Mesendoderm (in vitro differentiated cells): ENCODE measurements around the gene MDN1.
A peak's percentile ranks its signal among the peaks of the same experiment; 100 is the strongest.

Source experiments
- DNase-seq: peaks from one replicate; pipeline ENCODE4 v3.0.0; 2013
- H2AK5ac ChIP-seq: 2 replicates; pipeline ENCODE4 v1.6.1; 2013; ENCODE audit warnings: low read length, inconsistent platforms
- H2BK120ac ChIP-seq: 2 replicates; pipeline ENCODE4 v1.6.1; 2013; ENCODE audit warnings: low read depth, mild to moderate bottlenecking, low read length, moderate library complexity, mixed read lengths
- H2BK15ac ChIP-seq: replicated peaks from 2 replicates; pipeline ENCODE4 v1.6.1; 2013; ENCODE audit warnings: low read depth, mild to moderate bottlenecking, moderate library complexity
- H2BK5ac ChIP-seq: 2 replicates; pipeline ENCODE4 v1.6.1; 2013; ENCODE audit warnings: low read length, inconsistent platforms
- H3K18ac ChIP-seq: 2 replicates; pipeline ENCODE4 v1.6.1; 2013; ENCODE audit warnings: mild to moderate bottlenecking, low read length, mixed read lengths
- H3K23ac ChIP-seq: one replicate; pipeline ENCODE4 v1.6.1; 2013; ENCODE audit warnings: low read length
- H3K27ac ChIP-seq: 2 replicates; pipeline ENCODE4 v1.5.1; 2013; ENCODE audit warnings: low read depth, mild to moderate bottlenecking, inconsistent platforms, low read length, moderate library complexity
- H3K27me3 ChIP-seq: 2 replicates; pipeline ENCODE4 v1.6.1; 2013; ENCODE audit warnings: low read length, control low read depth, mild to moderate bottlenecking, inconsistent platforms; ENCODE audit not compliant: insufficient read depth, poor library complexity
- H3K36me3 ChIP-seq: 2 replicates; pipeline ENCODE4 v1.6.1; 2013; ENCODE audit warnings: low read length, inconsistent platforms; ENCODE audit not compliant: control insufficient read depth, insufficient read depth
- H3K4ac ChIP-seq: one replicate; pipeline ENCODE4 v1.6.1; 2013; ENCODE audit warnings: low read depth, mild to moderate bottlenecking, low read length, moderate library complexity
- H3K4me1 ChIP-seq: 2 replicates; pipeline ENCODE4 v1.6.1; 2013; ENCODE audit warnings: low read depth, low read length, inconsistent platforms; ENCODE audit not compliant: control insufficient read depth
- H3K4me2 ChIP-seq: 2 replicates; pipeline ENCODE4 v1.6.1; 2013; ENCODE audit warnings: low read length
- H3K4me3 ChIP-seq: 2 replicates; pipeline ENCODE4 v1.5.1; 2013; ENCODE audit warnings: mild to moderate bottlenecking, low read length
- H3K56ac ChIP-seq: one replicate; pipeline ENCODE4 v1.6.1; 2013; ENCODE audit warnings: low read length
- H3K79me1 ChIP-seq: 2 replicates; pipeline ENCODE4 v1.6.1; 2013; ENCODE audit warnings: low read length, inconsistent platforms
- H3K79me2 ChIP-seq: 2 replicates; pipeline ENCODE4 v1.6.1; 2013; ENCODE audit warnings: mild to moderate bottlenecking, low read length; ENCODE audit not compliant: control insufficient read depth, insufficient read depth
- H3K9ac ChIP-seq: 2 replicates; pipeline ENCODE4 v1.6.1; 2013; ENCODE audit warnings: low read length, inconsistent platforms
- H4K5ac ChIP-seq: one replicate; pipeline ENCODE4 v1.6.1; 2013; ENCODE audit warnings: low read length
- H4K8ac ChIP-seq: one replicate; pipeline ENCODE4 v1.6.1; 2013; ENCODE audit warnings: low read depth, mild to moderate bottlenecking, control low read depth, low read length, moderate library complexity
- WGBS: extraction: QIAGEN DNeasy Blood & Tissue Kit; methylation state at CpG from one replicate; pipeline ENCODE4 v1.1.7; 2013; ENCODE audit warnings: low lambda C conversion rate, missing lambda C conversion rate; ENCODE audit not compliant: insufficient coverage; ENCODE audit errors: extremely low coverage; 5-methylcytosine and 5-hydroxymethylcytosine counted together

Gene MDN1

GRCh38 chr6:89750338-89750737 lies 69.3 kb downstream of the MDN1 start:
- Histone ChIP-seq H3K4me2 (no peak overlapping the region), H3K9ac (no peak overlapping the region), H3K4me1 (no peaks in the 10 kb centered on the region), H3K56ac (no peak overlapping the region), H2BK5ac (no peak overlapping the region), H3K27me3 (no peaks in the 10 kb centered on the region), H3K79me1 (no peaks in the 10 kb centered on the region), H3K4ac (no peak overlapping the region), H2AK5ac (no peak overlapping the region), H4K5ac (no peak overlapping the region), H4K8ac (no peak overlapping the region), H3K23ac (no peak overlapping the region), H3K27ac (no peak overlapping the region), H3K36me3 (peaks cover 18% of the 10 kb centered on the region), H3K4me3 (no peak overlapping the region), H3K79me2 (no peaks in the 10 kb centered on the region), H2BK120ac (no peak overlapping the region), H3K18ac (no peak overlapping the region), H2BK15ac (no peak overlapping the region)
- WGBS = no CpG with 5 or more reads among the region's 5 CpGs
- DNase-seq = no peak

DNA sequence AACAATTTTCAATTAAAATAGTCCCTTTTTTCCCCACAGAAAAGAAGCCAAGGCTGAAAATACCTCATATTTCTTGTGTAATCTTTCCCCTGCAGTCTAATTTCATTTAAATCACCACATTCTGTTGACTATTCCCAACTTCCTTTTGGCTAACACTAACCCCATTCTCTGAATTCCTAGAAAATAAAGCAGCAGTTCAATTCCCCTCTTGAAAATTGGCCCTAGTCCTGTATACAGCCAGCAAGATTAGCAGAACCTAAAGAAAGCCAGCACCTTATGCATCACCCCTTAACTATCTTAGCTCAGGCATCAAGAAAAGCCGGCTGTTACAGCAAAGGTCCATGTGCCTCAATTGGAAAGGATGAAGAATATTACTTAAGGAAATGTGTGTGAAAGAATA lies 69.7 kb downstream of the MDN1 start:
- H3K18ac ChIP-seq = no peak overlapping the region
- no CpG with 5 or more reads among the region's 1 CpG for WGBS
- H2BK5ac ChIP-seq = no peak overlapping the region
- no peak overlapping the region for H3K56ac ChIP-seq
- H3K4me3 ChIP-seq = no peak overlapping the region
- no peak overlapping the region for H3K4ac ChIP-seq
- no peak overlapping the region for H3K23ac ChIP-seq
- H2AK5ac ChIP-seq = no peak overlapping the region
- H3K79me1 ChIP-seq = no peaks in the 10 kb centered on the region
- no peaks in the 10 kb centered on the region for H3K79me2 ChIP-seq
- H4K8ac ChIP-seq = no peak overlapping the region
- H3K27ac ChIP-seq = no peak overlapping the region
- peaks cover 18% of the 10 kb centered on the region for H3K36me3 ChIP-seq
- H2BK15ac ChIP-seq = no peak overlapping the region
- no peak overlapping the region for H3K9ac ChIP-seq
- no peak for DNase-seq
- H3K27me3 ChIP-seq = no peaks in the 10 kb centered on the region
- H3K4me1 ChIP-seq = no peaks in the 10 kb centered on the region
- no peak overlapping the region for H4K5ac ChIP-seq
- H2BK120ac ChIP-seq = no peak overlapping the region
- no peak overlapping the region for H3K4me2 ChIP-seq

DNA sequence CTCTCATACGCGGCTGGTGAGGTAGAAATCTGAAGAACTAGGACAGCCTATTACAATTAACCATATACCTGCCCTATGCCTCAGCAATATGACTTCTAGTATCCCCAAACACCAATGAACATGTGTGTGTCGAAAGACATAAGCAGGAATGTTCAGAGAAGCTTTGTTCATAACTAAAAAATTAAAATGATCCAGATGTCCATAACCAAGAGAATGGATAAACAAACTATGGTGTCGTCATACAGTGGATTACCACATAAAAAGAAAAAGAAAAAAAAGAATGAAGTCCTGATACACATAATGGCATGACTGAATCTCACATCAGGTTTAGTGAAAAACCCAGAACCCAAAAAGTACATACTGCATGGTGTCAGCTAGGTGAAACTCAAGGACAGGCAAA lies 73.9 kb downstream of the MDN1 start:
- Histone ChIP-seq H3K79me1 (no peaks in the 10 kb centered on the region), H3K27me3 (no peaks in the 10 kb centered on the region), H3K4me1 (no peaks in the 10 kb centered on the region), H3K4ac (no peak overlapping the region), H3K23ac (no peak overlapping the region), H4K8ac (no peak overlapping the region), H2BK120ac (no peak overlapping the region), H3K4me2 (no peak overlapping the region), H2BK15ac (no peak overlapping the region), H2BK5ac (no peak overlapping the region), H3K4me3 (no peak overlapping the region), H2AK5ac (no peak overlapping the region), H3K9ac (no peak overlapping the region), H3K18ac (no peak overlapping the region), H4K5ac (no peak overlapping the region), H3K27ac (no peak overlapping the region), H3K36me3 (peaks cover 21% of the 10 kb centered on the region), H3K56ac (no peak overlapping the region), H3K79me2 (no peaks in the 10 kb centered on the region)
- no CpG with 5 or more reads among the region's 4 CpGs for WGBS
- no peak for DNase-seq

- WGBS = no CpG with 5 or more reads among the region's 5 CpGs
- Histone ChIP-seq H3K36me3 (peaks cover 19% of the 10 kb centered on the region), H4K5ac (no peak overlapping the region), H2AK5ac (no peak overlapping the region), H3K9ac (no peak overlapping the region), H3K56ac (no peak overlapping the region), H2BK5ac (no peak overlapping the region), H3K79me1 (no peaks in the 10 kb centered on the region), H3K23ac (no peak overlapping the region), H4K8ac (no peak overlapping the region), H2BK15ac (no peak overlapping the region), H3K4me2 (no peak overlapping the region), H3K27ac (no peak overlapping the region), H3K79me2 (no peaks in the 10 kb centered on the region), H3K4ac (no peak overlapping the region), H3K27me3 (no peaks in the 10 kb centered on the region), H3K4me1 (no peaks in the 10 kb centered on the region), H2BK120ac (no peak overlapping the region), H3K18ac (no peak overlapping the region), H3K4me3 (no peak overlapping the region)
- no peak for DNase-seq
These were observed 74.5 kb downstream of the MDN1 start for GRCh38 chr6:89745096-89745495.

GRCh38 chr6:89736893-89737292 lies 82.7 kb downstream of the MDN1 start:
- Histone ChIP-seq H2BK120ac (no peak overlapping the region), H3K36me3 (peaks cover 7% of the 10 kb centered on the region)

DNA sequence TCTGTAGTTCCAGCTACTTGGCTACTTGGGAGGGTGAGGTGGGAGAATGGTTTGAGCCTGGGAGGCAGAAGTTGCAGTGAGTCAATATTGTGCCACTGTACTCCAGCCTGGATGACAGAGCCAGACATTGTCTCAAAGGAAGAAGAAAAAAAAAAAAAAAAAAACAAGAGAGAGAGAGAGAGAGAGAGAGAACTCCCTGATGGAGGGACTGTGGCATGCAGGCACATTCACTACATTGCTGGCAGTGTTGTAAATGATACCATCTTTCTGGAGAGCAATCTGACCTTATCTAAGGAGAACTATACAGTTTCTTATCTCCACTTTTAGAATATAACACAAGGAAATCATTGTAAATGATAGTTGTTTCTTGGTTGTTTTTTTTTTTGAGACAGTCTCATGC lies 85.1 kb downstream of the MDN1 start:
- no peaks in the 10 kb centered on the region for H3K79me2 ChIP-seq
- H3K18ac ChIP-seq = no peak overlapping the region
- H3K4me3 ChIP-seq = no peak overlapping the region
- peak; percentile 21 for DNase-seq
- no peak overlapping the region for H4K8ac ChIP-seq
- no peak overlapping the region for H2BK15ac ChIP-seq
- H4K5ac ChIP-seq = no peak overlapping the region
- H3K27ac ChIP-seq = no peak overlapping the region
- H3K27me3 ChIP-seq = no peaks in the 10 kb centered on the region
- peaks cover 9% of the 10 kb centered on the region for H3K36me3 ChIP-seq
- no peak overlapping the region for H2BK120ac ChIP-seq
- H3K4me2 ChIP-seq = no peak overlapping the region
- no peak overlapping the region for H3K23ac ChIP-seq
- H3K4me1 ChIP-seq = no peaks in the 10 kb centered on the region
- H2BK5ac ChIP-seq = no peak overlapping the region
- no peak overlapping the region for H2AK5ac ChIP-seq
- H3K9ac ChIP-seq = no peak overlapping the region
- H3K56ac ChIP-seq = no peak overlapping the region
- peaks cover 2% of the 10 kb centered on the region for H3K79me1 ChIP-seq
- H3K4ac ChIP-seq = no peak overlapping the region

More at GRCh38 chr6:89736893-89737292, 82.7 kb downstream of the MDN1 start:
- Histone ChIP-seq H3K4me3 (no peak overlapping the region), H4K8ac (no peak overlapping the region), H3K79me1 (peaks cover 2% of the 10 kb centered on the region), H3K27ac (no peak overlapping the region), H3K79me2 (no peaks in the 10 kb centered on the region), H3K23ac (no peak overlapping the region), H2AK5ac (no peak overlapping the region), H3K4me2 (no peak overlapping the region), H3K18ac (no peak overlapping the region), H3K9ac (no peak overlapping the region), H3K4ac (no peak overlapping the region), H2BK5ac (no peak overlapping the region), H4K5ac (no peak overlapping the region), H3K4me1 (no peaks in the 10 kb centered on the region), H3K56ac (no peak overlapping the region), H3K27me3 (no peaks in the 10 kb centered on the region), H2BK15ac (no peak overlapping the region)
- WGBS = no CpG with 5 or more reads among the region's 3 CpGs
- no peak for DNase-seq
